AG09319 (cell line): ENCODE data around the gene SLC37A1.

Experiments used
- DNase-seq: peaks from one replicate; pipeline ENCODE4 v3.0.0-alpha.2; 2010; ENCODE audit warnings: low read depth; ENCODE audit errors: extremely low read depth
- TF ChIP-seq, protein P1 (sequence below): IDR thresholded peaks from 2 replicates; pipeline ENCODE4 v1.5.1; 2011; ENCODE audit warnings: low read depth, mild to moderate bottlenecking, inconsistent platforms, low read length, moderate library complexity

SLC37A1 gene

GRCh38 chr21:42567214-42567555 lies 53.5 kb downstream of the SLC37A1 start:
- no peak for DNase-seq
- TF ChIP-seq, protein P1, sequence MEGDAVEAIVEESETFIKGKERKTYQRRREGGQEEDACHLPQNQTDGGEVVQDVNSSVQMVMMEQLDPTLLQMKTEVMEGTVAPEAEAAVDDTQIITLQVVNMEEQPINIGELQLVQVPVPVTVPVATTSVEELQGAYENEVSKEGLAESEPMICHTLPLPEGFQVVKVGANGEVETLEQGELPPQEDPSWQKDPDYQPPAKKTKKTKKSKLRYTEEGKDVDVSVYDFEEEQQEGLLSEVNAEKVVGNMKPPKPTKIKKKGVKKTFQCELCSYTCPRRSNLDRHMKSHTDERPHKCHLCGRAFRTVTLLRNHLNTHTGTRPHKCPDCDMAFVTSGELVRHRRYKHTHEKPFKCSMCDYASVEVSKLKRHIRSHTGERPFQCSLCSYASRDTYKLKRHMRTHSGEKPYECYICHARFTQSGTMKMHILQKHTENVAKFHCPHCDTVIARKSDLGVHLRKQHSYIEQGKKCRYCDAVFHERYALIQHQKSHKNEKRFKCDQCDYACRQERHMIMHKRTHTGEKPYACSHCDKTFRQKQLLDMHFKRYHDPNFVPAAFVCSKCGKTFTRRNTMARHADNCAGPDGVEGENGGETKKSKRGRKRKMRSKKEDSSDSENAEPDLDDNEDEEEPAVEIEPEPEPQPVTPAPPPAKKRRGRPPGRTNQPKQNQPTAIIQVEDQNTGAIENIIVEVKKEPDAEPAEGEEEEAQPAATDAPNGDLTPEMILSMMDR, result no peak

DNA sequence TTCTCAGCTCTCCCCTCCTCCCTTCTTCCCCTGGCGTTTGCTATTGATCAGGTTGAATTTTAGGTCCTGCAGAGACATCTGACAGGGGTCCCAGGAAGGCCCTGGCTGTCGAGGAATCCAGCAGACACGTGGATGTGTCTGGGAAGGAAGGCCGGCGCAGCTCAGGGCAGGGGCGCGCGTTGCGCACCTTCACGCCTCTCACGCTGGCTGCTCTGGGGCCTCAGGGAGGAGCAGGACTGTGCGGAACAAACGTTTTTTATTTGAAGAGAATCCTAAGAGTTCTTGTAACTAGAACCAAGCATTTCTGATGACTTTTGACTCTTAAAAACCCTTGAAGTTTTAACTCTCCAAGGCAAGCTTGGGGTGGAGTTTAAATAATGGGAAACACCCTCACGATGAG lies 54.2 kb downstream of the SLC37A1 start:
- TF ChIP-seq, protein P1, result no peak
- DNase-seq, result no peak

DNA sequence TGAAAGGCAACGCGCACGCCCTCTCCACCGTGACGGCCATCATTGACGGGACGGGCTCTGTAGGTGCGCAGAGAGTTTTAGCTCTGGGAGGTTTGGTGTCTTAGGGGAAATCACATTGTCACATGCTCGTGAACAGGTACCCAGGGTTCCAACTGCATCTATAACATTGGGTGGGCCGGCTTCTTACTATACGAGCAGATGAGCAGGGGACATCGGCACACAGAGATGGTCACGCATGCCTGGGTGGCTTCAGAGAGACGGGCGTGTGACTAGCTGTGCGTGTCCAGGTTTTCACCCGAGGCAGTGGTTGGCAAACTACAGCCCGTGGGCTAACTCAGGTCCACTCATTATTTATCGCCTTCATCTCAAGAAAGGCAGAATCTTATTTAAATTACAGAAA lies 54.7 kb downstream of the SLC37A1 start:
- DNase-seq, result no peak
- TF ChIP-seq, protein P1, result no peak

DNA sequence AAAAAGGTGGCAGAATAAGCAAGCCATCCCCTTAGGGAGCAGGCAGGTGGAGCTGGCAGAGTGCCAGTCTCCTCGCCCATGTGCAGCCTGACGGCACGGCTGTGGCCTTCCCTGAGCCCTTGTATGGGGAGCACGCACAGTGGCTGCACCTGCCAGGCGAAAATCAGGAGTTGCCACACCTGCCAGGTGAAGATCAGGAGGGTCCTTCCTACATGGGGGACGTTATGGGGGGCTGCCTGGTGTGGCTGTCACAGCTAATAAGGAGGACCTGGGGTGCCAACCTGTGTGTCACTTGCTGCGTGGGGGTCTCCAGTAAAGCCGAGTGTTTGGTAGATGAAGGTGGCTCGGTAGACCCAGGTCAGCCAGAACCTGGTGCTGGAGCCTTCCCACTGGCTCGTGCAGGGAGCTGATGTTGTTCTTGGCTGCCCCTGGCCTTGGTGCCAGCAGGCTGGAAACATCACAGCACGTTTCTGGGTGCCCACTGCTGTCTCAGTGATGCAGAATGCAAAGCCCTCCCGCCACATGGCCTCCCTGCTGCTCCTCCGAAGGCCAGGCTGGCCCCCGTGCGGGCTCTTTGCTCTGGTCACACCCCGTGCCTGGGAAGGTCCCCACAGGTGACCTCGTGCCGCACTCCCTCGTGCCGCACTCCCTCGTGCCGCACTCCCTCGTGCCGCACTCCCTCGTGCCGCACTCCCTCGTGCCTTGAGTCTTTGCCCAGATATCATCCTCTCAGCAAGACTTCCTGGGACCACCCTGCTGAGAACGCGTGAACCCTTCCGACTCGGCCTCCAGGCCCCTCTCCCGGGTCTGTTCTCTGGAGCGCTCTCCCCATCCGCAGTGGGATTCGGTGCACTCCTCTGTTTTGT lies 55.4 kb downstream of the SLC37A1 start:
- no peak for DNase-seq

DNA sequence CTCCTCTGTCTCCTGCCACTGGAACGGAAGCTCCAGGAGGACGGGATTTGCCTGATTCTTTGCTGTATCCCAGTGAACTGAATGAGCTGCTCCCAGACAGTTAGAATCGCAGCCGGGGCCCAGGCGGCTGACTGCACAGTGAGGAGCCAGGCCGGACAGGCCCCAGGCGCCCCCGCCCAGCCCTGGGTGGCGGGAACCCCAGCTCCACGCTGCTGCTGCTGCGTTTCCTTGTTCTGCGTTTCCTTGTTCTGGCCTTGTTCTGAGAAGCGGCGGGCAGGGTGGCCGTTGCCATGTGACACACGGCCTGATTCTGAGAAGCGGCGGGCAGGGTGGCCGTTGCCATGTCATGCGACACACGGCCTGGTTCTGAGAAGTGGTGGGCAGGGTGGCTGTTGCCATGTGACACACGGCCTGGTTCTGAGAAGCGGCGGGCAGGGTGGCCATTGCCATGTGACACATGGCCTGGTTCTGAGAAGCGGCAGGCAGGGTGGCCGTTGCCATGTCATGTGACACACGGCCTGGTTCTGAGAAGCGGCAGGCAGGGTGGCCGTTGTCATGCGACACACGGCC lies 56.2 kb downstream of the SLC37A1 start:
- no peak for DNase-seq
- TF ChIP-seq, protein P1, result no peak

More for the DNA sequence above, 55.4 kb downstream of the SLC37A1 start:
- TF ChIP-seq, protein P1, result no peak

DNA sequence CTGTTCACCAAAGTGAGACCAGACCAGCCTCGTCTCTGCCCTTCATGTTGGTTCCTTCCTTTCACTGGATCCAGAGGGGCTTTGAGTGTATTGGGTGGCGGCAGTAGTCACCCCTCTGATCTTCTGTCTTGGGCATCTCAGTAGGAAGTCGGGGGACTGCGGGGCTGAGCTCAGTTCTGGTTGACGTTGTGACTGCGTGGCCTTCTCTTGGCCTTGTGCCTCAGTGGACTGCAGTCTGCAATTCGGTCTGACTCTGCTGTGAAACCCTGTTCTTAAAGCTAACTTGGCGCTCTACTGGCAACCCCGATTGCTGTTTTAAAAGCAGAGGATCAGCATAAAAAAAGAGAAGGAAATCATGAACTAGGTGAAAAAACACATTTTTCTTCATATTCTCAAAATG lies 56.7 kb downstream of the SLC37A1 start:
- TF ChIP-seq, protein P1, result no peak
- no peak for DNase-seq

DNA sequence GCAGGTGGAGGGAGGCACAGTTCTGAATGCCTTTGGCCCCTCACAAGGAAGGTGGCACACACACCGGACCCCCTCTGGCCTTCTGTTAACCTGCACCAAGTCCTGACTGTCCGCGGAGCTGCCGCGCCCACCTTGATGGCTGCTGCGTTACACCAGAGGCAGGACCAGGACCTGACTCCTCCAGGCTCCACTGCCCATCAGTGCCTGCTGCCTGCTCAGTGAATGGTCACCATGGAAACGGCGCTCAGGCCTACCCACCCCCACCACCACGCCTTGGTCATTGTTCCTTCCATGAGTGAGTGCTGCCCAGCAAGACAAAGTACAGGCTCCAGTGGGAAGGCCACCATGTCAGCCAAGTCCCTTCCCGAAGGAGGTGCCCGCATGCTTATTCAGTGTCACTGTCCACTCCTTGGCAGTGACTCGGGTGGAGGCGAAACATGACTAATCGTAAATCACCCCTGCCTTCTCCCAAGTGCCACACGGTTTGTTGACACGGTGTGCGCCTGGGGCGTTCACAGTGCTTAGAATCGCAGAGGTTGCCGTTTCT lies 57.3 kb downstream of the SLC37A1 start:
- no peak for DNase-seq
- TF ChIP-seq, protein P1, result no peak
